Neural cell (in vitro differentiated cells): Measurements from ENCODE around the gene RAPGEF4.

Source experiments
- EP300 ChIP-seq: fragments of 450-650 bp; conservative IDR thresholded peaks from 2 replicates; pipeline ENCODE4 v1.6.1; 2014; ENCODE audit warnings: antibody characterized with exemption, mild to moderate bottlenecking, moderate library complexity; ENCODE audit not compliant: poor library complexity, severe bottlenecking
- POLR2AphosphoS5 ChIP-seq: IDR thresholded peaks from 2 replicates; pipeline ENCODE4 v1.6.1; 2012
- RAD21 ChIP-seq: fragments of 450-650 bp; conservative IDR thresholded peaks from 2 replicates; pipeline ENCODE4 v1.6.1; 2014; ENCODE audit warnings: antibody characterized with exemption, mild to moderate bottlenecking, moderate library complexity
- SMC3 ChIP-seq: fragments of 450-650 bp; conservative IDR thresholded peaks from 2 replicates; pipeline ENCODE4 v1.6.1; 2014; ENCODE audit warnings: antibody characterized with exemption, mild to moderate bottlenecking, moderate library complexity; ENCODE audit not compliant: poor library complexity
- TF ChIP-seq, protein P1 (sequence below): fragments of 450-650 bp; IDR thresholded peaks from 2 replicates; pipeline ENCODE4 v1.5.1; 2014; ENCODE audit warnings: antibody characterized with exemption, mild to moderate bottlenecking, moderate library complexity; ENCODE audit not compliant: poor library complexity, severe bottlenecking

DNA sequence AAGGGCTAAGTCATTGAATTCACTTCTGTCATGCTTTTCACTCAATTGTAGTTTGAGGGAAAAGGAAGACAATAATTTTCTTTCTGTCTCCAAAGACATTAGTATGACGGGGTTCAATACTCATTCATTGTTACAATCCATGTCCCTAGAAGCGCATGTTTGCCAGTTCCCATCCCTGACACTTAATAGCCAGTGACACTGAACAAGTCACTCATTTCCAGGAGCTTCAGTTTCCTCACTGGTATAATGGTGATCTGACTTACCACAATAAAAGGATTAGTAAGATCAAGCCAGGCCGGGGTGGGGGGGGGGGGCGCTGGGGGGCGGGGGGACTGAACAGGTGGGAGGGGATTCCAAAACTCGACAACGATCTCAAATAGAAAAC is 195.2 kb downstream of the RAPGEF4 start:
- TF ChIP-seq SMC3 (no peak), RAD21 (no peak), POLR2AphosphoS5 (no peak), EP300 (no peak)
- TF ChIP-seq, protein P1, sequence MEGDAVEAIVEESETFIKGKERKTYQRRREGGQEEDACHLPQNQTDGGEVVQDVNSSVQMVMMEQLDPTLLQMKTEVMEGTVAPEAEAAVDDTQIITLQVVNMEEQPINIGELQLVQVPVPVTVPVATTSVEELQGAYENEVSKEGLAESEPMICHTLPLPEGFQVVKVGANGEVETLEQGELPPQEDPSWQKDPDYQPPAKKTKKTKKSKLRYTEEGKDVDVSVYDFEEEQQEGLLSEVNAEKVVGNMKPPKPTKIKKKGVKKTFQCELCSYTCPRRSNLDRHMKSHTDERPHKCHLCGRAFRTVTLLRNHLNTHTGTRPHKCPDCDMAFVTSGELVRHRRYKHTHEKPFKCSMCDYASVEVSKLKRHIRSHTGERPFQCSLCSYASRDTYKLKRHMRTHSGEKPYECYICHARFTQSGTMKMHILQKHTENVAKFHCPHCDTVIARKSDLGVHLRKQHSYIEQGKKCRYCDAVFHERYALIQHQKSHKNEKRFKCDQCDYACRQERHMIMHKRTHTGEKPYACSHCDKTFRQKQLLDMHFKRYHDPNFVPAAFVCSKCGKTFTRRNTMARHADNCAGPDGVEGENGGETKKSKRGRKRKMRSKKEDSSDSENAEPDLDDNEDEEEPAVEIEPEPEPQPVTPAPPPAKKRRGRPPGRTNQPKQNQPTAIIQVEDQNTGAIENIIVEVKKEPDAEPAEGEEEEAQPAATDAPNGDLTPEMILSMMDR: no peak
